Astrocyte (in vitro differentiated cells and primary cell): ENCODE results near the gene ZNF691. TPM values are rescaled to one million over a fixed set of nuclear protein-coding genes. Genes with fewer than 3 reads are reported as not detected.
A peak's percentile ranks its signal among the peaks of the same experiment; 100 is the strongest.

Experiments used
- DNase-seq: peaks from one replicate; pipeline ENCODE4 v3.0.0-alpha.2; 2010; ENCODE audit warnings: low read depth
- FAIRE-seq: peaks from 2 replicates; lab custom pipeline; 2011; peaks lifted over from hg19 to GRCh38; lab: Jason Lieb, UNC
- H2AFZ ChIP-seq: 2 replicates; pipeline ENCODE4 v1.6.0; 2012; ENCODE audit warnings: low read depth, low read length, inconsistent platforms
- H3K27ac ChIP-seq: 2 replicates; pipeline ENCODE4 v1.5.1; 2011; ENCODE audit warnings: low read depth, low read length, inconsistent platforms
- H3K27me3 ChIP-seq: 2 replicates; pipeline ENCODE4 v1.6.0; 2011; ENCODE audit warnings: low read length, inconsistent platforms; ENCODE audit not compliant: insufficient read depth
- H3K36me3 ChIP-seq: 2 replicates; pipeline ENCODE4 v1.5.1; 2011; ENCODE audit warnings: low read length, inconsistent platforms; ENCODE audit not compliant: insufficient read depth
- H3K4me1 ChIP-seq: 2 replicates; pipeline ENCODE4 v1.5.1; 2011; ENCODE audit warnings: low read length, inconsistent platforms; ENCODE audit not compliant: insufficient read depth
- H3K4me2 ChIP-seq: 2 replicates; pipeline ENCODE4 v1.6.0; 2012; ENCODE audit warnings: low read length, inconsistent platforms
- H3K4me3 ChIP-seq: 2 replicates; pipeline ENCODE4 v1.5.1; 2011; ENCODE audit warnings: low read depth, mild to moderate bottlenecking, low read length, inconsistent platforms; ENCODE audit not compliant: insufficient read depth
- H3K79me2 ChIP-seq: 2 replicates; pipeline ENCODE4 v1.6.0; 2012; ENCODE audit warnings: mild to moderate bottlenecking, low read length, inconsistent platforms; ENCODE audit not compliant: insufficient read depth
- H3K9ac ChIP-seq: 2 replicates; pipeline ENCODE4 v1.6.0; 2012; ENCODE audit warnings: mild to moderate bottlenecking, low read length, inconsistent platforms
- H3K9me3 ChIP-seq: 2 replicates; pipeline ENCODE4 v1.5.1; 2012; ENCODE audit warnings: low read depth, mild to moderate bottlenecking, low read length, inconsistent platforms; ENCODE audit not compliant: insufficient read depth
- H4K20me1 ChIP-seq: 2 replicates; pipeline ENCODE4 v1.6.0; 2012; ENCODE audit warnings: low read length, inconsistent platforms; ENCODE audit not compliant: insufficient read depth
- H3K27ac Mint-ChIP-seq: one replicate; pipeline ENCODE4 v1.8.0; 2021; ENCODE audit warnings: mild to moderate bottlenecking, mixed read lengths; ENCODE audit not compliant: unreplicated experiment
- H3K27me3 Mint-ChIP-seq: one replicate; pipeline ENCODE4 v1.8.0; 2021; ENCODE audit warnings: low read depth, mixed read lengths; ENCODE audit not compliant: unreplicated experiment
- H3K36me3 Mint-ChIP-seq: one replicate; pipeline ENCODE4 v1.8.0; 2021; ENCODE audit warnings: low read depth, mixed read lengths; ENCODE audit not compliant: unreplicated experiment
- H3K4me1 Mint-ChIP-seq: one replicate; pipeline ENCODE4 v1.8.0; 2021; ENCODE audit warnings: low read depth, mixed read lengths; ENCODE audit not compliant: unreplicated experiment
- H3K4me3 Mint-ChIP-seq: one replicate; pipeline ENCODE4 v1.8.0; 2021; ENCODE audit warnings: mild to moderate bottlenecking, moderate library complexity, mixed read lengths; ENCODE audit not compliant: unreplicated experiment
- H3K9me3 Mint-ChIP-seq: one replicate; pipeline ENCODE4 v1.8.0; 2021; ENCODE audit warnings: mild to moderate bottlenecking, mixed read lengths; ENCODE audit not compliant: unreplicated experiment
- EZH2 ChIP-seq: IDR thresholded peaks from 2 replicates; pipeline ENCODE4 v1.6.1; 2012; ENCODE audit warnings: mild to moderate bottlenecking, low read length, inconsistent platforms; ENCODE audit not compliant: insufficient read depth
- total RNA-seq: library from RNA; stranded (reverse); gene quantifications from 2 replicates; pipeline ENCODE4 v1.2.1, GENCODE V29; 2021
- TF ChIP-seq, protein P1 (sequence below): IDR thresholded peaks from 2 replicates; pipeline ENCODE4 v1.5.1; 2011; ENCODE audit warnings: low read depth, mild to moderate bottlenecking, inconsistent platforms, low read length, moderate library complexity; ENCODE audit not compliant: insufficient read depth

Gene ZNF691
- total RNA-seq, 1 donor from 2014 or later, result 5.8 TPM

- Histone ChIP-seq H3K9me3 (no peaks in the 10 kb centered on the region), H2AFZ (no peak overlapping the region), H3K79me2 (peaks cover 24% of the 10 kb centered on the region), H3K4me2 (no peak overlapping the region), H3K27me3 (no peaks in the 10 kb centered on the region), H3K4me3 (no peak overlapping the region), H4K20me1 (peaks cover 8% of the 10 kb centered on the region), H3K27ac (no peak overlapping the region), H3K4me1 (peaks cover 8% of the 10 kb centered on the region), H3K36me3 (no peaks in the 10 kb centered on the region), H3K9ac (no peak overlapping the region)
- no peak for FAIRE-seq
- Mint-ChIP-seq H3K4me3 (peak overlapping the region; percentile 36), H3K9me3 (no peaks in the 10 kb centered on the region), H3K27me3 (no peaks in the 10 kb centered on the region), H3K36me3 (peaks cover 11% of the 10 kb centered on the region), H3K4me1 (peaks cover 10% of the 10 kb centered on the region), H3K27ac (no peak overlapping the region)
- TF ChIP-seq EZH2, result no peak
- TF ChIP-seq, protein P1, sequence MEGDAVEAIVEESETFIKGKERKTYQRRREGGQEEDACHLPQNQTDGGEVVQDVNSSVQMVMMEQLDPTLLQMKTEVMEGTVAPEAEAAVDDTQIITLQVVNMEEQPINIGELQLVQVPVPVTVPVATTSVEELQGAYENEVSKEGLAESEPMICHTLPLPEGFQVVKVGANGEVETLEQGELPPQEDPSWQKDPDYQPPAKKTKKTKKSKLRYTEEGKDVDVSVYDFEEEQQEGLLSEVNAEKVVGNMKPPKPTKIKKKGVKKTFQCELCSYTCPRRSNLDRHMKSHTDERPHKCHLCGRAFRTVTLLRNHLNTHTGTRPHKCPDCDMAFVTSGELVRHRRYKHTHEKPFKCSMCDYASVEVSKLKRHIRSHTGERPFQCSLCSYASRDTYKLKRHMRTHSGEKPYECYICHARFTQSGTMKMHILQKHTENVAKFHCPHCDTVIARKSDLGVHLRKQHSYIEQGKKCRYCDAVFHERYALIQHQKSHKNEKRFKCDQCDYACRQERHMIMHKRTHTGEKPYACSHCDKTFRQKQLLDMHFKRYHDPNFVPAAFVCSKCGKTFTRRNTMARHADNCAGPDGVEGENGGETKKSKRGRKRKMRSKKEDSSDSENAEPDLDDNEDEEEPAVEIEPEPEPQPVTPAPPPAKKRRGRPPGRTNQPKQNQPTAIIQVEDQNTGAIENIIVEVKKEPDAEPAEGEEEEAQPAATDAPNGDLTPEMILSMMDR, result no peak
- peak; percentile 39 for DNase-seq
Observed at GRCh38 chr1:42844592-42845140, 1.7 kb upstream of the ZNF691 start.

DNA sequence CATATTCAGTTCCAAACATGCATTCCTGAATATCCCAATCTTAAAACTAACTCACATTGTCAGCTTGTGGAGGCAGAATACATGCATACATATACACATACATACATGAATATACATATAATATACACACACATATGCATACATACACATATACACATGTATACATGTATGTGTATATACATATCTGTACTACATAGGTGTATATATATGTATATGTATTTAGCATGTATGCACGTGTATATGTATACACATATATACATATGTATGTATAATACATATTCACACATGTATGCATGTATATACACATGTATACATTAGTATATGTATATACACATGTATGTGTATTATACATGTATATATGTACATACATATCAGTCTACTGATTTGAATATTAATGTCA, 1.2 kb upstream of the ZNF691 start:
- DNase-seq (no peak), FAIRE-seq (no peak)
- no peak overlapping the region for H3K4me3 Mint-ChIP-seq
- Histone ChIP-seq H3K4me1 (peaks cover 8% of the 10 kb centered on the region), H3K9ac (no peak overlapping the region), H3K79me2 (peaks cover 28% of the 10 kb centered on the region), H3K27ac (no peak overlapping the region), H3K27me3 (no peaks in the 10 kb centered on the region), H3K4me3 (no peak overlapping the region), H2AFZ (no peak overlapping the region), H4K20me1 (peaks cover 8% of the 10 kb centered on the region), H3K4me2 (no peak overlapping the region), H3K9me3 (no peaks in the 10 kb centered on the region), H3K36me3 (peaks cover 3% of the 10 kb centered on the region)
- no peaks in the 10 kb centered on the region for H3K9me3 Mint-ChIP-seq
- H3K27me3 Mint-ChIP-seq, result no peaks in the 10 kb centered on the region
- peaks cover 14% of the 10 kb centered on the region for H3K36me3 Mint-ChIP-seq
- no peak for TF ChIP-seq EZH2
- TF ChIP-seq, protein P1, result no peak
- H3K27ac Mint-ChIP-seq, result no peak overlapping the region
- peaks cover 13% of the 10 kb centered on the region for H3K4me1 Mint-ChIP-seq

- Histone ChIP-seq H3K4me1 (peaks cover 8% of the 10 kb centered on the region), H3K27ac (peak overlapping the region; percentile 3), H4K20me1 (peaks cover 8% of the 10 kb centered on the region), H3K36me3 (peaks cover 10% of the 10 kb centered on the region), H3K9ac (peak overlapping the region; percentile 88), H3K9me3 (peaks cover 1% of the 10 kb centered on the region), H2AFZ (peak overlapping the region; percentile 96), H3K27me3 (no peaks in the 10 kb centered on the region), H3K4me2 (peak overlapping the region; percentile 100), H3K79me2 (peaks cover 28% of the 10 kb centered on the region), H3K4me3 (peak overlapping the region; percentile 89)
- Mint-ChIP-seq H3K9me3 (no peaks in the 10 kb centered on the region), H3K4me3 (peak overlapping the region; percentile 96), H3K4me1 (peaks cover 13% of the 10 kb centered on the region), H3K27me3 (no peaks in the 10 kb centered on the region), H3K36me3 (peaks cover 17% of the 10 kb centered on the region), H3K27ac (no peak overlapping the region)
- FAIRE-seq, result no peak
- TF ChIP-seq EZH2, result no peak
- TF ChIP-seq, protein P1, result no peak
- no peak for DNase-seq
Observed at GRCh38 chr1:42845866-42846256, 552 bp upstream of the ZNF691 start.
